Measurements from ENCODE around the gene CCL15. TPM values are rescaled to one million over a fixed set of nuclear protein-coding genes. Genes with fewer than 3 reads are reported as not detected.

CCL15 gene
- polyA plus RNA-seq, 3 donors = 0.07 TPM; not detected in 2

GRCh38 chr17:35968520-35969054 lies 32.8 kb downstream of the CCL15 start:
- H3K27ac ChIP-seq (ENCODE audit: low read depth, low read length) = no peak overlapping the region
- 72 to 84% (median 82%) methylated on average over 10 of the region's 10 CpGs for WGBS, 3 donors

DNA sequence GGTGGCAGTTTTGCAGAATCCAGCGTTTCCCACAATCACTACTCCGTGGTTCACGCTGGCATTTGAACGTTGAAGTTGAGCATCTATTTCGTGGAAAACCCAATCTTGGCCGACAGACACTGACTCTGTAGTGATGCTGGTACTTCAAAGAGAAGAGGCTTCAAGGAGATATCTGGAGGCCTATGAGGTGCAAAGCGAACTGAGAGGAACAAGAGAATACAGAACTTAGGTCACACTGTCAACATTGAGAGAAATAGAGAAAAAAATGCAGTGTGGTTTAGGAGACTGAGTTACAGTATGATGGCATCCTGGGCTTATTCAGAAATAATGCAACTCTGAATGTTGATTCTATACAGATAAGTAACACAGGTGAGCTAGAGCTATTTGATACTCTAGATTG lies 36.1 kb downstream of the CCL15 start:
- H3K27ac ChIP-seq (ENCODE audit: low read depth, low read length) = no peak overlapping the region
- WGBS, 3 donors = 90 to 91% (median 91%) methylated on average over 7 of the region's 7 CpGs

- H3K27ac ChIP-seq (ENCODE audit: low read depth, low read length) = no peak overlapping the region
- WGBS, 3 donors = 80 to 87% (median 82%) methylated on average over 6 of the region's 6 CpGs
Observed at GRCh38 chr17:35963663-35964062, 37.7 kb downstream of the CCL15 start.

GRCh38 chr17:35953720-35954119 lies 47.6 kb downstream of the CCL15 start:
- no peak overlapping the region for H3K27ac ChIP-seq (ENCODE audit: low read depth, low read length)
- WGBS, 3 donors = 42 to 62% (median 62%) methylated on average over 7 of the region's 7 CpGs

GRCh38 chr17:35949401-35949800 lies 52.0 kb downstream of the CCL15 start:
- 63 to 76% (median 76%) methylated on average over 3 of the region's 3 CpGs for WGBS, 3 donors
- no peak overlapping the region for H3K27ac ChIP-seq (ENCODE audit: low read depth, low read length)

- no peak overlapping the region for H3K27ac ChIP-seq (ENCODE audit: low read depth, low read length)
- WGBS, 3 donors = 82 to 90% (median 90%) methylated on average over 7 of the region's 7 CpGs
Observed at GRCh38 chr17:35948092-35948491, 53.3 kb downstream of the CCL15 start.

Other genes with a start within 250 kb of the CCL15 start
- gene GAS2L2, start 248.3 kb downstream of the CCL15 start, polyA plus RNA-seq = under 1 TPM; 0.22 to 0.46 (median 0.24) TPM
- under 1 TPM in 1 of 3 donors, not detected in 2; 0.09 TPM for gene C17orf50, start 240.7 kb downstream of the CCL15 start, polyA plus RNA-seq
- 10 to 100 TPM in 2 of 3 donors, 1 to 10 TPM in 1; 3.3 to 32.2 (median 18.7) TPM for gene MMP28, start 205.9 kb downstream of the CCL15 start, polyA plus RNA-seq
- gene TAF15, start 192.1 kb downstream of the CCL15 start, polyA plus RNA-seq = 100 to 1,000 TPM in 1 of 3 donors, 10 to 100 TPM in 2; 68.1 to 123 (median 85.1) TPM
- gene HEATR9, start 132.7 kb downstream of the CCL15 start, polyA plus RNA-seq = under 1 TPM in 1 of 3 donors, not detected in 2; 0.04 TPM
- gene CCL5, start 121.2 kb downstream of the CCL15 start, polyA plus RNA-seq = 1 to 10 TPM in 2 of 3 donors, under 1 TPM in 1; 0.74 to 7.4 (median 6.7) TPM
- gene RDM1, start 70.8 kb downstream of the CCL15 start, polyA plus RNA-seq = not detected
- not detected for gene LYZL6, start 57.8 kb downstream of the CCL15 start, polyA plus RNA-seq
- gene CCL16, start 20.1 kb downstream of the CCL15 start, polyA plus RNA-seq = under 1 TPM; 0.09 to 0.45 (median 0.17) TPM
- gene CCL14, start 14.8 kb downstream of the CCL15 start, polyA plus RNA-seq = 100 to 1,000 TPM in 1 of 3 donors, 10 to 100 TPM in 2; 30.9 to 170 (median 91.0) TPM
- gene CCL23, start 16.4 kb upstream of the CCL15 start, polyA plus RNA-seq = 1 to 10 TPM in 2 of 3 donors, under 1 TPM in 1; 0.66 to 5.3 (median 2.4) TPM
- gene CCL18, start 62.7 kb upstream of the CCL15 start, polyA plus RNA-seq = 10 to 100 TPM in 1 of 3 donors, 1 to 10 TPM in 2; 1.4 to 12.0 (median 2.4) TPM
- 1 to 10 TPM in 2 of 3 donors, under 1 TPM in 1; 0.70 to 9.2 (median 5.4) TPM for gene CCL3, start 88.6 kb upstream of the CCL15 start, polyA plus RNA-seq
- 1 to 10 TPM in 2 of 3 donors, under 1 TPM in 1; 0.84 to 9.4 (median 4.8) TPM for gene CCL4, start 102.3 kb upstream of the CCL15 start, polyA plus RNA-seq
- gene TBC1D3B, start 175.1 kb upstream of the CCL15 start, polyA plus RNA-seq = 1 to 10 TPM in 1 of 3 donors, under 1 TPM in 1, not detected in 1; 0.82 to 1.5 TPM
- under 1 TPM in 1 of 3 donors, not detected in 2; 0.82 TPM for gene CCL3L1, start 195.2 kb upstream of the CCL15 start, polyA plus RNA-seq
- 1 to 10 TPM in 1 of 3 donors, not detected in 2; 2.1 TPM for gene CCL4L2, start 209.5 kb upstream of the CCL15 start, polyA plus RNA-seq

All from adipose tissue (tissue), 3 donors.